Activated naive CD4-positive, alpha-beta T cell treated with anti-CD3 and anti-CD28 coated beads, Interleukin-2, amount 50 U/mL, for 72 hours (primary cell): ENCODE results near the gene SLC35C1. TPM values are rescaled to one million over a fixed set of nuclear protein-coding genes. Genes with fewer than 3 reads are reported as not detected.
"Not testable (repeated sequence)": the region's sequence is repeated elsewhere in the genome, so short reads cannot be mapped to it uniquely, and the experiment has no call there.

ENCODE experiments used
- ATAC-seq, 2 donors: fragments of 150-1000 bp; cut with Tn5 transposase; 2 replicates each; pipeline ENCODE4 v1.10.0; 2021; ENCODE audit warnings: mild to moderate bottlenecking in 2 of 2, moderate library complexity in 2 of 2
- DNase-seq, 2 donors: peaks; one replicate each; pipeline ENCODE4 v3.0.0; 2021 to 2022; ENCODE audit warnings: low spot score in 2 of 2
- H3K27ac Mint-ChIP-seq, 2 donors: one replicate each; pipeline ENCODE4 v1.8.0; 2022; ENCODE audit warnings: mild to moderate bottlenecking in 2 of 2, mixed read lengths in 2 of 2
- H3K36me3 Mint-ChIP-seq, 2 donors: one replicate each; pipeline ENCODE4 v1.8.0; 2022; ENCODE audit warnings: mixed read lengths in 2 of 2
- H3K9me3 Mint-ChIP-seq, 2 donors: one replicate each; pipeline ENCODE4 v1.8.0; 2022; ENCODE audit warnings: mixed read lengths in 2 of 2
- total RNA-seq, 2 donors: library from RNA; stranded (reverse); gene quantifications; one replicate each; pipeline ENCODE4 v1.2.3, GENCODE V29; 2022

Gene SLC35C1
- total RNA-seq, 2 donors from 2014 or later, result 7.9 to 10.8 TPM

GRCh38 chr11:45805305-45806071 lies 539 bp downstream of the SLC35C1 start:
- H3K9me3 Mint-ChIP-seq, result peaks cover 0 to 6% of the 10 kb centered on the region in 2 donors
- ATAC-seq, result peak; percentile 50 to 61
- no peak for DNase-seq
- peak overlapping the region; percentile 92 to 96 for H3K27ac Mint-ChIP-seq
- peaks cover 0 to 6% of the 10 kb centered on the region in 2 donors for H3K36me3 Mint-ChIP-seq

- DNase-seq (no peak), ATAC-seq (no peak)
- Mint-ChIP-seq H3K9me3 (no peaks in the 10 kb centered on the region), H3K36me3 (peaks cover 0 to 6% of the 10 kb centered on the region in 2 donors), H3K27ac (peak overlapping the region; percentile 44 to 96)
Observed at GRCh38 chr11:45806072-45806933, 1.4 kb downstream of the SLC35C1 start.

GRCh38 chr11:45806937-45807791 lies 2.2 kb downstream of the SLC35C1 start:
- Mint-ChIP-seq H3K27ac (peak overlapping the region in 1 of 2 donors; percentile 55), H3K9me3 (no peaks in the 10 kb centered on the region)
- no peak for ATAC-seq

GRCh38 chr11:45807792-45808238 lies 2.9 kb downstream of the SLC35C1 start:
- Mint-ChIP-seq H3K36me3 (peaks cover 0 to 6% of the 10 kb centered on the region in 2 donors), H3K9me3 (no peaks in the 10 kb centered on the region), H3K27ac (peak overlapping the region in 1 of 2 donors; percentile 74)
- DNase-seq (no peak), ATAC-seq (no peak)

More at GRCh38 chr11:45806937-45807791, 2.2 kb downstream of the SLC35C1 start:
- H3K36me3 Mint-ChIP-seq, result peaks cover 0 to 6% of the 10 kb centered on the region in 2 donors
- no peak for DNase-seq

GRCh38 chr11:45808427-45808826 lies 3.5 kb downstream of the SLC35C1 start:
- peak overlapping the region; percentile 74 to 96 for H3K27ac Mint-ChIP-seq
- not testable (repeated sequence) for ATAC-seq, H3K9me3 Mint-ChIP-seq, DNase-seq, H3K36me3 Mint-ChIP-seq

- H3K36me3 Mint-ChIP-seq, result peaks cover 0 to 6% of the 10 kb centered on the region in 2 donors
- H3K27ac Mint-ChIP-seq, result peak overlapping the region; percentile 50 to 74
- no peaks in the 10 kb centered on the region for H3K9me3 Mint-ChIP-seq
- ATAC-seq (no peak), DNase-seq (no peak)
Observed at GRCh38 chr11:45809456-45810395, 4.8 kb downstream of the SLC35C1 start.

GRCh38 chr11:45810431-45811108 lies 5.6 kb downstream of the SLC35C1 start:
- no peaks in the 10 kb centered on the region for H3K9me3 Mint-ChIP-seq
- peaks cover 0 to 6% of the 10 kb centered on the region in 2 donors for H3K36me3 Mint-ChIP-seq
- H3K27ac Mint-ChIP-seq, result no peak overlapping the region
- no peak for DNase-seq
- ATAC-seq, result no peak

GRCh38 chr11:45811109-45811435 lies 6.1 kb downstream of the SLC35C1 start:
- H3K9me3 Mint-ChIP-seq, result no peaks in the 10 kb centered on the region
- peaks cover 0 to 3% of the 10 kb centered on the region in 2 donors for H3K36me3 Mint-ChIP-seq
- H3K27ac Mint-ChIP-seq, result no peak overlapping the region
- DNase-seq (no peak), ATAC-seq (no peak)

- Mint-ChIP-seq H3K9me3 (no peaks in the 10 kb centered on the region), H3K36me3 (no peaks in the 10 kb centered on the region), H3K27ac (peak overlapping the region in 1 of 2 donors; percentile 14)
- ATAC-seq (no peak), DNase-seq (no peak)
Observed at GRCh38 chr11:45811571-45812290, 6.8 kb downstream of the SLC35C1 start.

GRCh38 chr11:45812581-45813548 lies 7.9 kb downstream of the SLC35C1 start:
- H3K9me3 Mint-ChIP-seq, result no peaks in the 10 kb centered on the region
- H3K36me3 Mint-ChIP-seq, result no peaks in the 10 kb centered on the region
- no peak for DNase-seq
- no peak for ATAC-seq
- H3K27ac Mint-ChIP-seq, result peak overlapping the region; percentile 31 to 72

- H3K36me3 Mint-ChIP-seq, result no peaks in the 10 kb centered on the region
- DNase-seq, result no peak
- no peaks in the 10 kb centered on the region for H3K9me3 Mint-ChIP-seq
- no peak overlapping the region for H3K27ac Mint-ChIP-seq
- ATAC-seq, result peak in 1 of 2 donors; percentile 48
Observed at GRCh38 chr11:45815747-45816146, 10.8 kb downstream of the SLC35C1 start.

- H3K36me3 Mint-ChIP-seq, result no peaks in the 10 kb centered on the region
- no peaks in the 10 kb centered on the region for H3K9me3 Mint-ChIP-seq
- DNase-seq (no peak), ATAC-seq (peak in 1 of 2 donors; percentile 33)
- H3K27ac Mint-ChIP-seq, result no peak overlapping the region
Observed at GRCh38 chr11:45816614-45817013, 11.7 kb downstream of the SLC35C1 start.

- DNase-seq (no peak), ATAC-seq (no peak)
- H3K27ac Mint-ChIP-seq, result peak overlapping the region in 1 of 2 donors; percentile 14
- no peaks in the 10 kb centered on the region for H3K36me3 Mint-ChIP-seq
- no peaks in the 10 kb centered on the region for H3K9me3 Mint-ChIP-seq
Observed at GRCh38 chr11:45817191-45817590, 12.2 kb downstream of the SLC35C1 start.
